WTC11 (cell line): ENCODE data around the gene TRIP11. TPM values are rescaled to one million over a fixed set of nuclear protein-coding genes. Genes with fewer than 3 reads are reported as not detected.

Experiments
- ATAC-seq: fragments of 200-7000 bp; cut with Tn5 transposase; 2 replicates; pipeline ENCODE4 v1.10.0; 2021; ENCODE audit warnings: mild to moderate bottlenecking, moderate library complexity
- CTCF ChIA-PET: fragments of 300-600 bp; sonication (Branson Sonifier 250); formaldehyde crosslinking; loops from one replicate; lab custom pipeline; 2021; ENCODE audit warnings: antibody characterized with exemption; lab: Charles Lee
- POLR2A ChIA-PET: fragments of 350-600 bp; sonication (Branson Sonifier 250); formaldehyde crosslinking; loops from one replicate; lab custom pipeline; 2021; ENCODE audit warnings: antibody characterized with exemption; lab: Charles Lee
- DNase-seq: peaks from one replicate; pipeline ENCODE4 v3.0.0; 2021; ENCODE audit warnings: low spot score
- H3K27ac Mint-ChIP-seq: 2 replicates; pipeline ENCODE4 v1.8.0; 2021; ENCODE audit warnings: mixed read lengths
- H3K27me3 Mint-ChIP-seq: 2 replicates; pipeline ENCODE4 v1.8.0; 2021; ENCODE audit warnings: low read depth, mild to moderate bottlenecking, moderate library complexity, mixed read lengths
- H3K36me3 Mint-ChIP-seq: 2 replicates; pipeline ENCODE4 v1.8.0; 2021; ENCODE audit warnings: mixed read lengths
- H3K4me1 Mint-ChIP-seq: 2 replicates; pipeline ENCODE4 v1.8.0; 2022; ENCODE audit warnings: mixed read lengths
- H3K4me3 Mint-ChIP-seq: 2 replicates; pipeline ENCODE4 v1.8.0; 2021; ENCODE audit warnings: mild to moderate bottlenecking, moderate library complexity, mixed read lengths
- H3K9me3 Mint-ChIP-seq: 2 replicates; pipeline ENCODE4 v1.8.0; 2021; ENCODE audit warnings: mixed read lengths
- AR ChIP-seq: fragments of 250-450 bp; sonication (Bioruptor Pico); IDR thresholded peaks from 2 replicates; pipeline ENCODE4 v1.9.0; 2021; ENCODE audit warnings: mild to moderate bottlenecking
- ARID4B ChIP-seq: sonication (generic); formaldehyde crosslinking; IDR thresholded peaks from 2 replicates; pipeline ENCODE4 v1.8.0; 2023; ENCODE audit warnings: missing genetic modification reagents, mild to moderate bottlenecking, borderline replicate concordance
- ATF3 ChIP-seq: sonication (generic); formaldehyde crosslinking; conservative IDR thresholded peaks from 2 replicates; pipeline ENCODE4 v1.8.1; 2022; ENCODE audit warnings: mild to moderate bottlenecking, missing genetic modification reagents
- CREB1 ChIP-seq: sonication (generic); formaldehyde crosslinking; IDR thresholded peaks from 2 replicates; pipeline ENCODE4 v1.8.0; 2023; ENCODE audit warnings: mild to moderate bottlenecking, missing genetic modification reagents
- E2F4 ChIP-seq: sonication (generic); formaldehyde crosslinking; IDR thresholded peaks from 2 replicates; pipeline ENCODE4 v1.8.1; 2022; ENCODE audit warnings: low read depth, mild to moderate bottlenecking, moderate library complexity, missing genetic modification reagents, borderline replicate concordance
- E2F5 ChIP-seq: sonication (generic); formaldehyde crosslinking; IDR thresholded peaks from 2 replicates; pipeline ENCODE4 v1.8.1; 2022; ENCODE audit warnings: mild to moderate bottlenecking, moderate library complexity, missing genetic modification reagents
- EMX1 ChIP-seq: fragments of 250-450 bp; sonication (Bioruptor Pico); IDR thresholded peaks from 2 replicates; pipeline ENCODE4 v1.8.0; 2021; ENCODE audit warnings: mild to moderate bottlenecking
- ESRRA ChIP-seq: sonication (generic); formaldehyde crosslinking; IDR thresholded peaks from 2 replicates; pipeline ENCODE4 v1.8.1; 2022; ENCODE audit warnings: mild to moderate bottlenecking, missing genetic modification reagents, borderline replicate concordance
- ETV6 ChIP-seq: sonication (generic); formaldehyde crosslinking; IDR thresholded peaks from 2 replicates; pipeline ENCODE4 v1.8.1; 2022; ENCODE audit warnings: mild to moderate bottlenecking, missing genetic modification reagents
- FOXJ3 ChIP-seq: sonication (generic); formaldehyde crosslinking; IDR thresholded peaks from 2 replicates; pipeline ENCODE4 v1.9.0; 2021; ENCODE audit warnings: missing genetic modification reagents, mild to moderate bottlenecking, borderline replicate concordance
- FOXP4 ChIP-seq: sonication (generic); formaldehyde crosslinking; IDR thresholded peaks from 2 replicates; pipeline ENCODE4 v1.8.0; 2022; ENCODE audit warnings: mild to moderate bottlenecking, missing genetic modification reagents
- IRF1 ChIP-seq: sonication (generic); formaldehyde crosslinking; IDR thresholded peaks from 2 replicates; pipeline ENCODE4 v1.8.0; 2023; ENCODE audit warnings: missing genetic modification reagents
- MYBL2 ChIP-seq: sonication (generic); formaldehyde crosslinking; IDR thresholded peaks from 2 replicates; pipeline ENCODE4 v1.8.1; 2023; ENCODE audit warnings: mild to moderate bottlenecking, moderate library complexity, missing genetic modification reagents
- NR3C1 ChIP-seq: sonication (generic); formaldehyde crosslinking; conservative IDR thresholded peaks from 2 replicates; pipeline ENCODE4 v1.8.1; 2023; ENCODE audit warnings: low read depth, mild to moderate bottlenecking, missing genetic modification reagents
- PRRX2 ChIP-seq: fragments of 250-450 bp; sonication (Bioruptor Pico); IDR thresholded peaks from 2 replicates; pipeline ENCODE4 v1.8.0; 2021; ENCODE audit warnings: mild to moderate bottlenecking
- RORB ChIP-seq: fragments of 250-450 bp; sonication (Bioruptor Pico); IDR thresholded peaks from 2 replicates; pipeline ENCODE4 v1.9.0; 2021; ENCODE audit warnings: mild to moderate bottlenecking
- SOX15 ChIP-seq: fragments of 250-450 bp; sonication (Bioruptor Pico); IDR thresholded peaks from 2 replicates; pipeline ENCODE4 v1.9.0; 2021; ENCODE audit warnings: mild to moderate bottlenecking
- TEAD1 ChIP-seq: sonication (generic); formaldehyde crosslinking; IDR thresholded peaks from 2 replicates; pipeline ENCODE4 v1.8.0; 2022; ENCODE audit warnings: mild to moderate bottlenecking, missing genetic modification reagents
- TEAD4 ChIP-seq: sonication (generic); formaldehyde crosslinking; IDR thresholded peaks from 2 replicates; pipeline ENCODE4 v1.8.0; 2022; ENCODE audit warnings: mild to moderate bottlenecking, missing genetic modification reagents
- ZNF512 ChIP-seq: sonication (generic); formaldehyde crosslinking; IDR thresholded peaks from 2 replicates; pipeline ENCODE4 v1.8.1; 2022; ENCODE audit warnings: missing genetic modification reagents, borderline replicate concordance
- total RNA-seq: library from RNA; stranded (reverse); gene quantifications from 3 replicates; pipeline ENCODE4 v1.2.3, GENCODE V29; 2021

Gene TRIP11
- total RNA-seq, 1 experiment from 2014 or later: 34.4 TPM

- Mint-ChIP-seq H3K4me3 (no peak overlapping the region), H3K27ac (no peak overlapping the region), H3K27me3 (no peaks in the 10 kb centered on the region), H3K9me3 (peaks cover 7% of the 10 kb centered on the region; the same call in 1 of the 2 replicates)
- no peak for ATAC-seq
- CTCF ChIA-PET: interaction anchor here (2.3 kb wide), 1 partner anchor 21 kb away, joined by 11 read pairs; no protein-coding TSS in a partner anchor
- POLR2A ChIA-PET: no interaction called here
- TF ChIP-seq ZNF512 (CRISPR knock-in tag) (no peak), EMX1 (CRISPR knock-in tag) (no peak), FOXJ3 (CRISPR knock-in tag) (no peak), ATF3 (CRISPR knock-in tag) (no peak), E2F4 (CRISPR knock-in tag) (no peak), AR (CRISPR knock-in tag) (no peak), MYBL2 (CRISPR knock-in tag) (no peak), ETV6 (CRISPR knock-in tag) (no peak), CREB1 (CRISPR knock-in tag) (no peak), NR3C1 (no peak), ESRRA (CRISPR knock-in tag) (no peak)
- TF ChIP-seq, all 79 proteins: peak for 0
- Mint-ChIP-seq H3K36me3 (peaks cover 30% of the 10 kb centered on the region), H3K4me1 (no peaks in the 10 kb centered on the region)
- no peak for DNase-seq
Observed at GRCh38 chr14:91975763-91976162, 64.1 kb downstream of the TRIP11 start.

- Mint-ChIP-seq H3K4me1 (no peaks in the 10 kb centered on the region), H3K9me3 (no peaks in the 10 kb centered on the region), H3K27ac (no peak overlapping the region), H3K36me3 (peaks cover 31% of the 10 kb centered on the region), H3K27me3 (no peaks in the 10 kb centered on the region), H3K4me3 (no peak overlapping the region)
- DNase-seq (no peak), ATAC-seq (no peak)
- ChIA-PET POLR2A (no interaction called here), CTCF (no interaction called here)
- TF ChIP-seq ETV6 (CRISPR knock-in tag) (no peak), PRRX2 (no peak), ARID4B (no peak), RORB (no peak), IRF1 (CRISPR knock-in tag) (no peak), SOX15 (CRISPR knock-in tag) (no peak), EMX1 (CRISPR knock-in tag) (no peak), FOXP4 (CRISPR knock-in tag) (no peak), TEAD1 (CRISPR knock-in tag) (no peak), TEAD4 (CRISPR knock-in tag) (no peak), E2F5 (CRISPR knock-in tag) (no peak)
Observed at GRCh38 chr14:91971188-91971778, 68.6 kb downstream of the TRIP11 start.
